ENCODE data around the gene RAN.
"Not testable (repeated sequence)": the region's sequence is repeated elsewhere in the genome, so short reads cannot be mapped to it uniquely, and the experiment has no call there.

Gene RAN

GRCh38 chr12:130849561-130850417 lies 22.1 kb upstream of the RAN start:
- in situ Hi-C loops (cut with MboI; ENCODE audit: low sequenced_read_pairs) = no loop called here

GRCh38 chr12:130850418-130851021 lies 21.3 kb upstream of the RAN start:
- in situ Hi-C loops (cut with MboI; ENCODE audit: low sequenced_read_pairs) = no loop called here

- in situ Hi-C loops (cut with MboI; ENCODE audit: low sequenced_read_pairs) = no loop called here
These were observed 15.8 kb upstream of the RAN start for GRCh38 chr12:130856088-130856487.

GRCh38 chr12:130858084-130858483 lies 13.8 kb upstream of the RAN start:
- in situ Hi-C loops (cut with MboI; ENCODE audit: low sequenced_read_pairs) = no loop called here

GRCh38 chr12:130859161-130859560 lies 12.7 kb upstream of the RAN start:
- in situ Hi-C loops (cut with MboI; ENCODE audit: low sequenced_read_pairs) = no loop called here

- in situ Hi-C loops (cut with MboI; ENCODE audit: low sequenced_read_pairs) = no loop called here
These were observed 11.6 kb upstream of the RAN start for GRCh38 chr12:130860311-130860710.

DNA sequence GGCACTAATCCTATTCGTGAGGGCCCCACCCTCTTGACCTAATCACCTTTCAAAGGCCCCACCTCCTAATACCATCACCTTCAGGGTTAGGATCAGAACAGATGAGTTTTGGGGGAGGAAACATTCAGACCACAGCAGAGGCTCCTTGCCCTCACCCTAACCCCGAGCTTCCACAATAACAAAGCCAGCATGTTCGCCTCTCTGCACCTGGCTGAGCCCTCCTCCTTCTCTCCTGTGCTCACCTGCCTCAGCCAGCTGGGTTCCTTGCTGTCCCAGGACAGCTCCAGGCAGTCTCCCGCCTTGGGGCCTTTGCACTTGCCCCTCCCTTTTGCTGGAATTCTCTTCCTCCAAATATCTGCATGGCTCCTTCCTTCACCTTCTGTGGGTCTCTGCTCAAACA lies 9.7 kb upstream of the RAN start:
- in situ Hi-C loops (cut with MboI; ENCODE audit: low sequenced_read_pairs) = no loop called here

GRCh38 chr12:130862771-130863170 lies 9.1 kb upstream of the RAN start:
- in situ Hi-C loops (cut with MboI; ENCODE audit: low sequenced_read_pairs) = not testable (repeated sequence)

DNA sequence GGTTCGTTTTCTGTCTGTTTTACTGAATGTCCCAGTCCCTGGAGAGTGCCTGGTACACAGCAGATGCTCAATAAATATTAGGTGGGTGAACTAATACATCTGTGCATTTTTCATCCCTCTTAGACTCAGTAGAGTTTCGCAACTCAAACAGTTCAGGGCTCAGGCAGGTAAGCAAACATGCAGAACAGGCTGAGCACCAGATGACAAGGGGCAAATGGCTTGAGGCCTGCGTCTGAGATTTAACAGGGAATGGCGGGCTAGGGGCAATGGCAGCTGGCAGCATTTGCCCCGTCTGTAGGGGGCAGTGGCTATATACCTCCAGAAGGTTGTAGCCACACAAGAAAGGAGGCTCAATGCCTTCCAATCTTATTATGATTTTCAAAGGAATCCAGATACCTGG lies 8.6 kb upstream of the RAN start:
- in situ Hi-C loops (cut with MboI; ENCODE audit: low sequenced_read_pairs) = no loop called here

- in situ Hi-C loops (cut with MboI; ENCODE audit: low sequenced_read_pairs) = no loop called here
These were observed 3.5 kb upstream of the RAN start for GRCh38 chr12:130868412-130868811.

- in situ Hi-C loops (cut with MboI; ENCODE audit: low sequenced_read_pairs) = no loop called here
These were observed 1.2 kb upstream of the RAN start for GRCh38 chr12:130870442-130871285.

DNA sequence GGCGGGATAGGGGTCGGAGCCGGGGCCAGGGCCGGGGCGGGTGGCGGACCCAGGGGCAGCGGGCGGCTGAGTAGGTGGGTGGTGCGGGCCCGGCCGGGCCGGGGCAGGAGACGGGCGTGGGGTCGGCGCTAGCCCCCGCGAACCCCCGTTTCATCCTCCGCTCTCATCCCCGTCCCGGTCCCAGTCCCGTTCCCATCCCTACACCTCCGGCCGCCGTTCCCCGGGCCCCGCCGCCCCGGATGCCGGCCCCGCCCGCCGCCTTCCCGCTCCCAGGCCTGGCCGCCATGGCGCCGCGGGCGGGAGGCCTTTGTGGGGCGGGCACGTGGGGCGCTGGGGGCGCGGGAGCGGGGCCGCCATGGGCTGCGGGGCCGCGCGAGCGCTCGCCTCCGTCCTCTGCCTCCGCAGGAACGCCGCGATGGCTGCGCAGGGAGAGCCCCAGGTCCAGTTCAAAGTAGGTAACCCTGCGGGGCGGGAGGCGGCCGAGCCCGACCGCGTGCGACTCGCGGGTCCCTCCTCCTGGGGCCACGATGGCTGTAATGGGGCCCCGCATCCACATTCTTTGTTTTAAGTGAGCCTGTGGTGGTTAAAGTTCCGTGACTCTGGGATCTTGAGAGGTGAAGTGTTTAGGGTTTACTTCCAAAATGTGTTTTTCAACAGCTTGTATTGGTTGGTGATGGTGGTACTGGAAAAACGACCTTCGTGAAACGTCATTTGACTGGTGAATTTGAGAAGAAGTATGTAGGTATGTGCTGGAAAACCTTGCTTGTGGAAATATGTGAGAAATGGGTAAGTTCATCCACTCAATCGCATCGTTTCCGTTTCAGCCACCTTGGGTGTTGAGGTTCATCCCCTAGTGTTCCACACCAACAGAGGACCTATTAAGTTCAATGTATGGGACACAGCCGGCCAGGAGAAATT lies 572 bp downstream of the RAN start:
- in situ Hi-C loops (cut with MboI; ENCODE audit: low sequenced_read_pairs) = no loop called here

DNA sequence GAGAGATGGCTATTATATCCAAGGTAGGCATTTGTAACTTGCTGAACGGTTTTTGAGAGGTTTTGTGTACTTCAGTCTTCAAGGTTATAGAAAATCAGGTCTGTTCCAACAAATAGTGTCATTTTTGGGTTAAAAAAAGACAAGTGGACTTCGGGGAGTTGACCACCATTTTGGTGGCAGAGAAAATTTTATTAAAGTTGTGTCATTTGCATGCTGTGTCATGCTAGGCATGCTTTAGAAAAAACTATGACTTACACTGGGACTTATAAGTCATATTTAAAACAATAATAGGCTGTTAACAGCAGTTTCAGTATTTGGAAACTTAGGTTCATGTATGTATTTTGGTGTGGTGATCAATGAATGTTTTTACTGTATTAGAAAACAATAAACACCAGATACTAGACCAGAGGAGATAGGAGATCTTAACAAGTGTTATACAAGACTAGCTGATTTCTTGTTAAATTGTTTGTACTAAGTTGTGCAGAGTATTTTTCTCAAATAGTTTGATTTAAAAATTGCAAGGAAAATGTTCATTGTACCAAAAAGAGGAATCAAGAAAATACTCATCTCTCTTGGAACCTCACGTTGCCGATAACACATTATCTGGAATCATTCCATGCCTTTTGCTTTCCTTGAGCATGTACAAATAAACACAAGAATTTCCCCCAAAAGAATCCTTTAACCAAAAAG lies 1.4 kb downstream of the RAN start:
- in situ Hi-C loops (cut with MboI; ENCODE audit: low sequenced_read_pairs) = no loop called here

GRCh38 chr12:130873825-130874224 lies 2.0 kb downstream of the RAN start:
- in situ Hi-C loops (cut with MboI; ENCODE audit: low sequenced_read_pairs) = no loop called here

DNA sequence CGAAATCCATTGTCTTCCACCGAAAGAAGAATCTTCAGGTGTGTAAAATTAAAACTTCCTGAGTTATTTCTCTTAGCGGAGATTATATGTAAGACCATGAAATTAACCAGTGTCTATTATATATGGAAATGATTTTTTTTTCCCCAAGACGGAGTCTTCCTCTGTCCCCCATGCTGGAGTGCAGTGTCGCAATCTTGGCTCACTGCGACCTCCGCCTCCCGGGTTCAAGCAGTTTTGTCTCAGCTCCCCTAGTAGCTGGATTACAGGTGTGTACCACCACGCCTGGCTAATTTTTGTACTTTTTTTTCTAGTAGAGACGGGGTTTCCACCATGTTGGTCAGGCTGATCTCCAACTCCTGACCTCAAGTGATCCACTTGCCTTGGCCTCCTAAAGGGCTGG lies 2.8 kb downstream of the RAN start:
- in situ Hi-C loops (cut with MboI; ENCODE audit: low sequenced_read_pairs) = no loop called here

- in situ Hi-C loops (cut with MboI; ENCODE audit: low sequenced_read_pairs) = no loop called here
These were observed 3.3 kb downstream of the RAN start for GRCh38 chr12:130875193-130875592.

GRCh38 chr12:130875708-130876107 lies 3.8 kb downstream of the RAN start:
- in situ Hi-C loops (cut with MboI; ENCODE audit: low sequenced_read_pairs) = not testable (repeated sequence)

DNA sequence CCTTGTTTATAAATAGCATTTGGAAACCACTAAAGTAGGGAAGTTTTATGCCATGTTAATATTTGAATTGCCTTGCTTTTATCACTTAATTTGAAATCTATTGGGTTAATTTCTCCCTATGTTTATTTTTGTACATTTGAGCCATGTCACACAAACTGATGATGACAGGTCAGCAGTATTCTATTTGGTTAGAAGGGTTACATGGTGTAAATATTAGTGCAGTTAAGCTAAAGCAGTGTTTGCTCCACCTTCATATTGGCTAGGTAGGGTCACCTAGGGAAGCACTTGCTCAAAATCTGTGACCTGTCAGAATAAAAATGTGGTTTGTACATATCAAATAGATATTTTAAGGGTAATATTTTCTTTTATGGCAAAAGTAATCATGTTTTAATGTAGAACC lies 4.4 kb downstream of the RAN start:
- in situ Hi-C loops (cut with MboI; ENCODE audit: low sequenced_read_pairs) = no loop called here

DNA sequence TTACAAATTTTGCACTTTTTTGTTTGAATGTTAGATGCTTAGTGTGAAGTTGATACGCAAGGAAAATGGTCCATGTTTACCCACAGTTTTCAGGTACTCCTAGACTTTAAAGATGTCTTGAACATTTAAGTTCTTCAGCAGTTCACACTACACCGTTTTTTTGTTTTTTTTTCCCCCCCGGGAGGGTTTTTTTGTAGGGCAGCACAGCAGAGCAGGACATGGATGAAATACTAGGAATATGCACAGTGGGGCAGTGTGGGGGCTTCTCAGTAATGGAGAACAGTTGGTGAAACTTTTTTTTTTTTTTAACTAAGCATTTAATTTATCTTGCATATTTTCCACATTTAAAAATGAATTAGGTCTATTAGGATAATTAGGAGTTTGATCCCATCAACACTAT lies 4.9 kb downstream of the RAN start:
- in situ Hi-C loops (cut with MboI; ENCODE audit: low sequenced_read_pairs) = no loop called here

GRCh38 chr12:130877333-130877732 lies 5.5 kb downstream of the RAN start:
- in situ Hi-C loops (cut with MboI; ENCODE audit: low sequenced_read_pairs) = no loop called here

Data from hTERT RPE-1 (cell line).